Urinary bladder (tissue), 4 donors: Measurements from ENCODE around the gene PCSK6. TPM values are rescaled to one million over a fixed set of nuclear protein-coding genes. Genes with fewer than 3 reads are reported as not detected.
"Not testable (repeated sequence)": the region's sequence is repeated elsewhere in the genome, so short reads cannot be mapped to it uniquely, and the experiment has no call there.

Experiments used
- DNase-seq: peaks from one replicate; pipeline ENCODE4 v3.0.0-alpha.2; 2015; ENCODE audit errors: extremely low spot score
- H3K27ac ChIP-seq: one replicate; pipeline ENCODE4 v1.5.1; 2013; ENCODE audit warnings: low read depth, mild to moderate bottlenecking, moderate library complexity
- H3K36me3 ChIP-seq: one replicate; pipeline ENCODE4 v1.6.1; 2013; ENCODE audit warnings: mild to moderate bottlenecking, moderate library complexity; ENCODE audit not compliant: insufficient read depth
- H3K4me1 ChIP-seq: one replicate; pipeline ENCODE4 v1.6.1; 2013; ENCODE audit warnings: mild to moderate bottlenecking, moderate library complexity; ENCODE audit not compliant: insufficient read depth
- H3K4me3 ChIP-seq: one replicate; pipeline ENCODE4 v1.5.1; 2013; ENCODE audit warnings: low read depth, low read length
- WGBS: extraction: QIAGEN DNeasy Blood & Tissue Kit; methylation state at CpG from one replicate; pipeline ENCODE4 v1.1.7; 2013; 5-methylcytosine and 5-hydroxymethylcytosine counted together
- polyA plus RNA-seq: library from polyadenylated mRNA; stranded (reverse); fragments of 200-250 nt; gene quantifications from one replicate; pipeline ENCODE4 v1.2.3, GENCODE V29; 2013
- total RNA-seq: library from RNA; depleted of rRNA; stranded (reverse); fragments of >200 nt; gene quantifications from one replicate; pipeline ENCODE4 v1.2.3, GENCODE V29; 2014
- donor health status: healthy with polysubstance abuse.
- donor health status: healthy.

The PCSK6 gene
- total and polyA plus RNA-seq, 2 donors: 2.5 to 14.1 TPM

GRCh38 chr15:101354891-101355623 lies 134.4 kb downstream of the PCSK6 start:
- 84% methylated on average over 5 of the region's 5 CpGs for WGBS

DNA sequence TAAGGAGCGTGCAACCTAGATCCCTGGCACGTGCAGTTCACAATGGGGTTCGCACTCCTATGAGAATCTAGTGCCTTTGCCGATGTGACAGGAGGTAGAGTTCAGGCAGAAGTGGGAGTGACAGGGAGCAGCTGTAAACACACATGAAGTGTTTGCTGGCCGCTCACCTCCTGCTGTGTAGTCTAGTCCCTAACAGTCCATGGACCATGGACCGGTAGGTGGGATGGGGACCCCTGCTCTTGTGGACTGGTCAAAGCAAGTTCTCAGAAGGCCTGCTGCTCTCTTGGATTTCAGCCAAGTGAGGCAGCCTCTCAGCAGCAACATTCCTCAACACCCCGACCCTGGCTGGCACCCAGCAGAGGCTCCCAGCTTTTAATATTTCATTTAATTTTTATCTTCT lies 136.3 kb downstream of the PCSK6 start:
- Histone ChIP-seq H3K36me3 (no peaks in the 10 kb centered on the region), H3K4me1 (no peaks in the 10 kb centered on the region), H3K4me3 (no peak overlapping the region), H3K27ac (no peak overlapping the region)
- no peak for DNase-seq
- WGBS: 80% methylated on average over 7 of the region's 7 CpGs

More at GRCh38 chr15:101354891-101355623, 134.4 kb downstream of the PCSK6 start:
- H3K4me3 ChIP-seq: no peak overlapping the region
- H3K4me1 ChIP-seq: no peaks in the 10 kb centered on the region
- no peaks in the 10 kb centered on the region for H3K36me3 ChIP-seq
- H3K27ac ChIP-seq: no peak overlapping the region
- DNase-seq: no peak

DNA sequence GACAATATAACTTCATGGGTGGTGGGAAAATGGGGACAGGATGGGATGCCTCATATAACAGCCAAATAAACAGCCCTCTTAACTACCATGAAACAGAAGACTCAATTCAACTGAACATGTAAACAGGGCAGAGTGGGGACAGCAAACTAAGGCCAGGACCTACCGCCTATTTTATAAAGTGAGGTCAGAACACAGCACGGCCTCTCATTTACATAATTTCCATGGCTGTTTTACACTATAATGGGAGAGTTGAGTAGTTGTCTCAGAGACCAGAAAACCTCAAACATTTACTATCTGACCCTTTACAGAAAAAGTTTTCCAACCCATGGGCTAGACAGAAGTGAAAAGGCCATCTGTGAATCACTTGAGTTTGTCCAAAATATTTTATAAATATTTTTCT lies 137.8 kb downstream of the PCSK6 start:
- H3K4me3 ChIP-seq: no peak overlapping the region
- H3K36me3 ChIP-seq: no peaks in the 10 kb centered on the region
- no peak for DNase-seq
- H3K4me1 ChIP-seq: no peaks in the 10 kb centered on the region
- no peak overlapping the region for H3K27ac ChIP-seq
- 60% methylated on average over 2 of the region's 2 CpGs for WGBS

- Histone ChIP-seq H3K27ac (no peak overlapping the region), H3K36me3 (no peaks in the 10 kb centered on the region), H3K4me1 (no peaks in the 10 kb centered on the region), H3K4me3 (no peak overlapping the region)
- WGBS: 80% methylated on average over 14 of the region's 14 CpGs
- DNase-seq: no peak
Observed at GRCh38 chr15:101349047-101349951, 140.2 kb downstream of the PCSK6 start.

DNA sequence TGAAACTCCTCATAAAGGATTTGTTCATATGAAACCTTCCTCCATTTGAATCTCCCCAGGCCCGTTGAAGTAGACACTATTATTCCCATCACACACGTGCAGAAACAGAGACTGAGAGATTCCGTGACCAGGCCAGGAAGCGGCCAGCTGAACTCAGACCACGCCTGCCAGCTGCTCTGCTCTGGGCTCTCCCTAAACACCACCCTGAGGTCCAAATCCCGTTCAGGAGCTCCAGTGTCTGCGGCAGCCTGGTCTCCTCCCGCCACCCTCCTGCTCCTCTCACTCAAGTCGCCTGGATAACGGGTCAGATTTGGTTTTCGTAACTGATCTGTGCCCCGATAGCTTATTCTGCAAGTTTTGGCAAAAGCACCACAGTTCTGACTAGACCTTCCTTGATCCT lies 140.9 kb downstream of the PCSK6 start:
- Histone ChIP-seq H3K27ac (no peak overlapping the region), H3K4me3 (no peak overlapping the region)

GRCh38 chr15:101348015-101348414 lies 141.5 kb downstream of the PCSK6 start:
- WGBS: 76% methylated on average over 17 of the region's 17 CpGs
- H3K36me3 ChIP-seq: no peaks in the 10 kb centered on the region

More for the DNA sequence above, 140.9 kb downstream of the PCSK6 start:
- H3K36me3 ChIP-seq: no peaks in the 10 kb centered on the region
- 62% methylated on average over 12 of the region's 12 CpGs for WGBS
- no peak for DNase-seq
- no peaks in the 10 kb centered on the region for H3K4me1 ChIP-seq

DNA sequence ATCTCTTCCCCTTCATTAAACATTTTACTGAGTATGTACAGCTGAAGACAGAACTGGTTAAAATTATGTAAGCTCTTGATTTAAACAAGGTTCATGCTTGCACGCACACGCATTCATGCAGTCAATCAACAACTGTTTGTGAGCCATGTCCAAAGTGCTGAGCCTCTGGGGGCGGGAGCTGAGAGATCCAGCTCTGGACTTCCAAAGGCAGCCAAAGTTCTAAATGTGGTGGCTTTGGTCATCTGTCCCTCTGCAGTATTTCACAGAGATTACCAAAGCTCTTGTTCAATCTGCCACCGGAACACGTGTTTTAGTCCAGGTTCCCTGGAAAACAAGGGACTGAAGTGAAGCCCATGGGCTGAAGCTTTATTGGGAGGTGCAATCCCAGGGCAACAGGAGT lies 142.1 kb downstream of the PCSK6 start:
- 80% methylated on average over 5 of the region's 5 CpGs for WGBS
- no peak for DNase-seq
- no peaks in the 10 kb centered on the region for H3K4me1 ChIP-seq

More at GRCh38 chr15:101348015-101348414, 141.5 kb downstream of the PCSK6 start:
- Histone ChIP-seq H3K4me1 (no peaks in the 10 kb centered on the region), H3K4me3 (no peak overlapping the region), H3K27ac (no peak overlapping the region)
- no peak for DNase-seq

GRCh38 chr15:101346928-101347327 lies 142.6 kb downstream of the PCSK6 start:
- H3K4me1 ChIP-seq: no peaks in the 10 kb centered on the region
- 59% methylated on average over 5 of the region's 5 CpGs for WGBS
- H3K4me3 ChIP-seq: no peak overlapping the region
- no peaks in the 10 kb centered on the region for H3K36me3 ChIP-seq
- DNase-seq: no peak
- H3K27ac ChIP-seq: no peak overlapping the region

More for the DNA sequence above, 142.1 kb downstream of the PCSK6 start:
- no peak overlapping the region for H3K27ac ChIP-seq
- no peak overlapping the region for H3K4me3 ChIP-seq
- H3K36me3 ChIP-seq: no peaks in the 10 kb centered on the region

GRCh38 chr15:101342056-101342455 lies 147.5 kb downstream of the PCSK6 start:
- DNase-seq: no peak
- Histone ChIP-seq H3K4me1 (no peaks in the 10 kb centered on the region), H3K27ac (no peak overlapping the region), H3K36me3 (no peaks in the 10 kb centered on the region), H3K4me3 (no peak overlapping the region)

- no peaks in the 10 kb centered on the region for H3K4me1 ChIP-seq
- no peak overlapping the region for H3K4me3 ChIP-seq
- H3K36me3 ChIP-seq: no peaks in the 10 kb centered on the region
- 71% methylated on average over 1 of the region's 1 CpG for WGBS
- DNase-seq: no peak
- H3K27ac ChIP-seq: no peak overlapping the region
Observed at GRCh38 chr15:101338502-101339057, 150.9 kb downstream of the PCSK6 start.

GRCh38 chr15:101337976-101338375 lies 151.5 kb downstream of the PCSK6 start:
- 59% methylated on average over 7 of the region's 7 CpGs for WGBS

GRCh38 chr15:101333907-101334789 lies 155.4 kb downstream of the PCSK6 start:
- not testable (repeated sequence) for H3K36me3 ChIP-seq, H3K27ac ChIP-seq, DNase-seq, H3K4me3 ChIP-seq, H3K4me1 ChIP-seq
- WGBS: 82% methylated on average over 12 of the region's 16 CpGs

More at GRCh38 chr15:101337976-101338375, 151.5 kb downstream of the PCSK6 start:
- H3K27ac ChIP-seq: no peak overlapping the region
- H3K36me3 ChIP-seq: no peaks in the 10 kb centered on the region
- no peaks in the 10 kb centered on the region for H3K4me1 ChIP-seq
- no peak for DNase-seq
- H3K4me3 ChIP-seq: no peak overlapping the region

DNA sequence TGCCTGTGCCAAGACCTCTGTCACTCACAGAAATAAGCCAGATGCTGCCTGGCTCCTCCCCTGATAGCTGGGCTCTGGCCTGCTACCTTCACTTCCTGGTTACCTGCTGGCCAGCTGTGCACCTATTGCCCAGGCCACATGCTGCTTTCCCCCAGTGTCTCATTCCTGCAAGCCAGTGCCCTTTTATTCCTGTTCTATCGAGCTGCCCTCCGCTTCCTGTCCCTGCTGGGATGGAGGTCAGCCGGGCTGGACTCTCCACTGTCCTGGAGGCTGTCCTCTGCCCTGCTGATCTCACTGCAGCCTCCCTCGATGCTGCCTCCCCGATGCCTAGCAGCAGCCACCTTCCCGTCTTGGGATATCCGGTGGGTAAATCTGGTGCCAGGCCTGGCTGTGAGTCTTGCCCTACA lies 157.4 kb downstream of the PCSK6 start:
- Histone ChIP-seq H3K27ac (no peak overlapping the region), H3K4me3 (no peak overlapping the region), H3K4me1 (no peaks in the 10 kb centered on the region), H3K36me3 (no peaks in the 10 kb centered on the region)
- WGBS: 88% methylated on average over 7 of the region's 7 CpGs
- no peak for DNase-seq
